KOPT-K1 (cell line): ENCODE results near the gene R3HDM2.
"Not testable (repeated sequence)": the region's sequence is repeated elsewhere in the genome, so short reads cannot be mapped to it uniquely, and the experiment has no call there.

Experiments used
- H3K27ac ChIP-seq: fragments of 200-600 bp; sonication (generic); 2 replicates; pipeline ENCODE4 v1.5.1; 2016; ENCODE audit warnings: antibody characterized with exemption, mild to moderate bottlenecking, low read depth, low read length; ENCODE audit not compliant: poor library complexity, severe bottlenecking
- H3K36me3 ChIP-seq: fragments of 200-600 bp; sonication (generic); 2 replicates; pipeline ENCODE4 v1.5.1; 2017; ENCODE audit warnings: antibody characterized with exemption, mild to moderate bottlenecking, low read length, moderate library complexity; ENCODE audit not compliant: insufficient read depth
- H3K9me3 ChIP-seq: fragments of 200-600 bp; sonication (generic); 2 replicates; pipeline ENCODE4 v1.5.1; 2017; ENCODE audit warnings: antibody characterized with exemption, low read length, mild to moderate bottlenecking; ENCODE audit not compliant: insufficient read depth, poor library complexity, severe bottlenecking

R3HDM2 gene

GRCh38 chr12:57429473-57430111 lies 1.3 kb downstream of the R3HDM2 start:
- no peaks in the 10 kb centered on the region for H3K9me3 ChIP-seq
- peaks cover 9% of the 10 kb centered on the region for H3K36me3 ChIP-seq
- H3K27ac ChIP-seq = peak overlapping the region; percentile 74

GRCh38 chr12:57428965-57429364 lies 1.9 kb downstream of the R3HDM2 start:
- Histone ChIP-seq H3K27ac (peak overlapping the region; percentile 74), H3K36me3 (peaks cover 16% of the 10 kb centered on the region), H3K9me3 (no peaks in the 10 kb centered on the region)

- H3K9me3 ChIP-seq, H3K27ac ChIP-seq: not testable (repeated sequence)
Measured at GRCh38 chr12:57426948-57427347, 3.9 kb downstream of the R3HDM2 start.

GRCh38 chr12:57420482-57420881 lies 10.4 kb downstream of the R3HDM2 start:
- peaks cover 47% of the 10 kb centered on the region for H3K36me3 ChIP-seq

More at GRCh38 chr12:57426948-57427347, 3.9 kb downstream of the R3HDM2 start:
- peaks cover 31% of the 10 kb centered on the region for H3K36me3 ChIP-seq

GRCh38 chr12:57419495-57419894 lies 11.3 kb downstream of the R3HDM2 start:
- Histone ChIP-seq H3K27ac (no peak overlapping the region), H3K9me3 (no peaks in the 10 kb centered on the region), H3K36me3 (peaks cover 43% of the 10 kb centered on the region)

More at GRCh38 chr12:57420482-57420881, 10.4 kb downstream of the R3HDM2 start:
- Histone ChIP-seq H3K9me3 (no peaks in the 10 kb centered on the region), H3K27ac (no peak overlapping the region)

- Histone ChIP-seq H3K9me3 (no peaks in the 10 kb centered on the region), H3K27ac (no peak overlapping the region), H3K36me3 (peaks cover 35% of the 10 kb centered on the region)
Measured at GRCh38 chr12:57418255-57418654, 12.6 kb downstream of the R3HDM2 start.

GRCh38 chr12:57416039-57416996 lies 14.5 kb downstream of the R3HDM2 start:
- no peaks in the 10 kb centered on the region for H3K9me3 ChIP-seq
- peaks cover 26% of the 10 kb centered on the region for H3K36me3 ChIP-seq
- H3K27ac ChIP-seq = no peak overlapping the region

- no peaks in the 10 kb centered on the region for H3K9me3 ChIP-seq
- peaks cover 16% of the 10 kb centered on the region for H3K36me3 ChIP-seq
- no peak overlapping the region for H3K27ac ChIP-seq
Measured at GRCh38 chr12:57415088-57415487, 15.8 kb downstream of the R3HDM2 start.

- H3K36me3 ChIP-seq = peaks cover 16% of the 10 kb centered on the region
- not testable (repeated sequence) for H3K27ac ChIP-seq, H3K9me3 ChIP-seq
Measured at GRCh38 chr12:57414160-57414559, 16.7 kb downstream of the R3HDM2 start.

GRCh38 chr12:57410534-57410933 lies 20.3 kb downstream of the R3HDM2 start:
- H3K27ac ChIP-seq = no peak overlapping the region
- peaks cover 9% of the 10 kb centered on the region for H3K36me3 ChIP-seq
- H3K9me3 ChIP-seq = no peaks in the 10 kb centered on the region

- Histone ChIP-seq H3K9me3 (no peaks in the 10 kb centered on the region), H3K36me3 (0 out of 2 replicates have a peak, but pooled peaks cover 8% of the 10 kb centered on the region), H3K27ac (no peak overlapping the region)
Measured at GRCh38 chr12:57404966-57405640, 25.7 kb downstream of the R3HDM2 start.

GRCh38 chr12:57402156-57402555 lies 28.7 kb downstream of the R3HDM2 start:
- H3K36me3 ChIP-seq, H3K9me3 ChIP-seq, H3K27ac ChIP-seq: not testable (repeated sequence)

- Histone ChIP-seq H3K36me3 (0 out of 2 replicates have a peak, but pooled peaks cover 8% of the 10 kb centered on the region), H3K27ac (no peak overlapping the region), H3K9me3 (no peaks in the 10 kb centered on the region)
Measured at GRCh38 chr12:57401165-57401564, 29.7 kb downstream of the R3HDM2 start.

- not testable (repeated sequence) for H3K9me3 ChIP-seq, H3K27ac ChIP-seq
- H3K36me3 ChIP-seq = peaks cover 19% of the 10 kb centered on the region
Measured at GRCh38 chr12:57399718-57400463, 31.0 kb downstream of the R3HDM2 start.
